ENCODE data around the gene FLYWCH2.

The FLYWCH2 gene

GRCh38 chr16:2842340-2843000, 40.5 kb upstream of the FLYWCH2 start:
- no peak overlapping the region for H2AFZ ChIP-seq (ENCODE audit: low read length)
- TF ChIP-seq CTCF (IDR thresholded peaks at IDR 0.05; ENCODE audit: low read length) = peak; percentile 68
- TF ChIP-seq EZH2 (IDR thresholded peaks at IDR 0.05; ENCODE audit: borderline replicate concordance, low read length) = no peak
- H3K4me3 ChIP-seq (ENCODE audit: low read depth, low read length, poor library complexity, severe bottlenecking) = no peak overlapping the region

GRCh38 chr16:2843526-2843925, 39.5 kb upstream of the FLYWCH2 start:
- no peak overlapping the region for H3K4me2 ChIP-seq (ENCODE audit: low read length)
- no peak overlapping the region for H3K4me3 ChIP-seq (ENCODE audit: low read depth, low read length, poor library complexity, severe bottlenecking)
- no peaks in the 10 kb centered on the region for H3K9me2 ChIP-seq (ENCODE audit: low read depth, low read length)
- H3K4me1 ChIP-seq (ENCODE audit: insufficient read depth, low read length, severe bottlenecking) = peaks cover 7% of the 10 kb centered on the region
- no peak overlapping the region for H3K27ac ChIP-seq (ENCODE audit: low read depth, low read length, poor library complexity, severe bottlenecking)
- H3K27me3 ChIP-seq (ENCODE audit: insufficient read depth, low read length) = no peaks in the 10 kb centered on the region
- H3K9ac ChIP-seq (ENCODE audit: low read length) = no peak overlapping the region
- H4K20me1 ChIP-seq (ENCODE audit: insufficient read depth, low read length) = no peaks in the 10 kb centered on the region
- TF ChIP-seq CTCF (IDR thresholded peaks at IDR 0.05; ENCODE audit: low read length) = no peak
- TF ChIP-seq EZH2 (IDR thresholded peaks at IDR 0.05; ENCODE audit: borderline replicate concordance, low read length) = no peak
- H3K36me3 ChIP-seq (ENCODE audit: insufficient read depth, low read length) = no peaks in the 10 kb centered on the region
- no peaks in the 10 kb centered on the region for H3F3A ChIP-seq (ENCODE audit: insufficient read depth, low read length)
- no peak overlapping the region for H2AFZ ChIP-seq (ENCODE audit: low read length)
- no peaks in the 10 kb centered on the region for H3K9me3 ChIP-seq (ENCODE audit: low read length)
- no peaks in the 10 kb centered on the region for H3K79me2 ChIP-seq (ENCODE audit: insufficient read depth, low read length)

More at GRCh38 chr16:2842340-2843000, 40.5 kb upstream of the FLYWCH2 start:
- Histone ChIP-seq H3K9me3 (ENCODE audit: low read length) (no peaks in the 10 kb centered on the region), H3K4me2 (ENCODE audit: low read length) (no peak overlapping the region), H3K27ac (ENCODE audit: low read depth, low read length, poor library complexity, severe bottlenecking) (no peak overlapping the region), H3K79me2 (ENCODE audit: insufficient read depth, low read length) (no peaks in the 10 kb centered on the region), H3K27me3 (ENCODE audit: insufficient read depth, low read length) (0 out of 2 replicates have a peak, but pooled peaks cover 1% of the 10 kb centered on the region), H3K4me1 (ENCODE audit: insufficient read depth, low read length, severe bottlenecking) (peaks cover 7% of the 10 kb centered on the region), H3K9ac (ENCODE audit: low read length) (no peak overlapping the region), H4K20me1 (ENCODE audit: insufficient read depth, low read length) (no peaks in the 10 kb centered on the region), H3K9me2 (ENCODE audit: low read depth, low read length) (no peaks in the 10 kb centered on the region), H3K36me3 (ENCODE audit: insufficient read depth, low read length) (no peaks in the 10 kb centered on the region), H3F3A (ENCODE audit: insufficient read depth, low read length) (no peaks in the 10 kb centered on the region)

GRCh38 chr16:2845116-2845515, 37.9 kb upstream of the FLYWCH2 start:
- Histone ChIP-seq H3K9ac (ENCODE audit: low read length) (no peak overlapping the region), H3K4me3 (ENCODE audit: low read depth, low read length, poor library complexity, severe bottlenecking) (no peak overlapping the region), H3F3A (ENCODE audit: insufficient read depth, low read length) (no peaks in the 10 kb centered on the region), H4K20me1 (ENCODE audit: insufficient read depth, low read length) (no peaks in the 10 kb centered on the region), H2AFZ (ENCODE audit: low read length) (no peak overlapping the region), H3K4me1 (ENCODE audit: insufficient read depth, low read length, severe bottlenecking) (peaks cover 7% of the 10 kb centered on the region), H3K4me2 (ENCODE audit: low read length) (no peak overlapping the region), H3K9me3 (ENCODE audit: low read length) (no peaks in the 10 kb centered on the region), H3K27ac (ENCODE audit: low read depth, low read length, poor library complexity, severe bottlenecking) (no peak overlapping the region), H3K79me2 (ENCODE audit: insufficient read depth, low read length) (no peaks in the 10 kb centered on the region), H3K36me3 (ENCODE audit: insufficient read depth, low read length) (no peaks in the 10 kb centered on the region), H3K9me2 (ENCODE audit: low read depth, low read length) (no peaks in the 10 kb centered on the region), H3K27me3 (ENCODE audit: insufficient read depth, low read length) (no peaks in the 10 kb centered on the region)
- TF ChIP-seq EZH2 (IDR thresholded peaks at IDR 0.05; ENCODE audit: borderline replicate concordance, low read length) (no peak), CTCF (IDR thresholded peaks at IDR 0.05; ENCODE audit: low read length) (no peak)

All from OCI-LY1 (cell line).